WTC11 (cell line): ENCODE measurements around the gene CHRM2. TPM values are rescaled to one million over a fixed set of nuclear protein-coding genes. Genes with fewer than 3 reads are reported as not detected.

ENCODE experiments used
- ATAC-seq: fragments of 200-7000 bp; cut with Tn5 transposase; 2 replicates; pipeline ENCODE4 v1.10.0; 2021; ENCODE audit warnings: mild to moderate bottlenecking, moderate library complexity
- CTCF ChIA-PET: fragments of 300-600 bp; sonication (Branson Sonifier 250); formaldehyde crosslinking; loops from one replicate; lab custom pipeline; 2021; ENCODE audit warnings: antibody characterized with exemption; lab: Charles Lee
- POLR2A ChIA-PET: fragments of 350-600 bp; sonication (Branson Sonifier 250); formaldehyde crosslinking; loops from one replicate; lab custom pipeline; 2021; ENCODE audit warnings: antibody characterized with exemption; lab: Charles Lee
- DNase-seq: peaks from one replicate; pipeline ENCODE4 v3.0.0; 2021; ENCODE audit warnings: low spot score
- H3K27ac Mint-ChIP-seq: 2 replicates; pipeline ENCODE4 v1.8.0; 2021; ENCODE audit warnings: mixed read lengths
- H3K27me3 Mint-ChIP-seq: 2 replicates; pipeline ENCODE4 v1.8.0; 2021; ENCODE audit warnings: low read depth, mild to moderate bottlenecking, moderate library complexity, mixed read lengths
- H3K36me3 Mint-ChIP-seq: 2 replicates; pipeline ENCODE4 v1.8.0; 2021; ENCODE audit warnings: mixed read lengths
- H3K4me1 Mint-ChIP-seq: 2 replicates; pipeline ENCODE4 v1.8.0; 2022; ENCODE audit warnings: mixed read lengths
- H3K4me3 Mint-ChIP-seq: 2 replicates; pipeline ENCODE4 v1.8.0; 2021; ENCODE audit warnings: mild to moderate bottlenecking, moderate library complexity, mixed read lengths
- H3K9me3 Mint-ChIP-seq: 2 replicates; pipeline ENCODE4 v1.8.0; 2021; ENCODE audit warnings: mixed read lengths
- CTCF ChIP-seq: fragments of 200-600 bp; IDR thresholded peaks from 2 replicates; pipeline ENCODE4 v1.8.0; 2022; ENCODE audit warnings: antibody characterized with exemption
- E2F4 ChIP-seq: sonication (generic); formaldehyde crosslinking; IDR thresholded peaks from 2 replicates; pipeline ENCODE4 v1.8.1; 2022; ENCODE audit warnings: low read depth, mild to moderate bottlenecking, moderate library complexity, missing genetic modification reagents, borderline replicate concordance
- FOXP4 ChIP-seq: sonication (generic); formaldehyde crosslinking; IDR thresholded peaks from 2 replicates; pipeline ENCODE4 v1.8.0; 2022; ENCODE audit warnings: mild to moderate bottlenecking, missing genetic modification reagents
- IRF2 ChIP-seq: sonication (generic); formaldehyde crosslinking; IDR thresholded peaks from 2 replicates; pipeline ENCODE4 v1.8.0; 2022; ENCODE audit warnings: low read depth, missing genetic modification reagents, borderline replicate concordance
- OVOL2 ChIP-seq: fragments of 250-450 bp; sonication (Bioruptor Pico); IDR thresholded peaks from 2 replicates; pipeline ENCODE4 v1.9.0; 2021; ENCODE audit warnings: mild to moderate bottlenecking, borderline replicate concordance
- TEAD1 ChIP-seq: sonication (generic); formaldehyde crosslinking; IDR thresholded peaks from 2 replicates; pipeline ENCODE4 v1.8.0; 2022; ENCODE audit warnings: mild to moderate bottlenecking, missing genetic modification reagents
- USF2 ChIP-seq: sonication (generic); formaldehyde crosslinking; IDR thresholded peaks from 2 replicates; pipeline ENCODE4 v1.8.1; 2023; ENCODE audit warnings: mild to moderate bottlenecking, missing genetic modification reagents, moderate library complexity
- ZNF138 ChIP-seq: sonication (generic); formaldehyde crosslinking; conservative IDR thresholded peaks from 2 replicates; pipeline ENCODE4 v1.8.1; 2022; ENCODE audit warnings: mild to moderate bottlenecking, moderate library complexity, missing genetic modification reagents
- ZNF263 ChIP-seq: sonication (generic); formaldehyde crosslinking; IDR thresholded peaks from 2 replicates; pipeline ENCODE4 v1.8.1; 2022; ENCODE audit warnings: low read depth, mild to moderate bottlenecking, moderate library complexity, missing genetic modification reagents
- ZNF423 ChIP-seq: fragments of 250-450 bp; sonication (Bioruptor Pico); IDR thresholded peaks from 2 replicates; pipeline ENCODE4 v2.1.2; 2022; ENCODE audit warnings: mild to moderate bottlenecking, moderate library complexity
- total RNA-seq: library from RNA; stranded (reverse); gene quantifications from 3 replicates; pipeline ENCODE4 v1.2.3, GENCODE V29; 2021

Gene CHRM2
- total RNA-seq, 1 experiment from 2014 or later: 0.15 TPM

- TF ChIP-seq E2F4 (no peak), ZNF263 (CRISPR knock-in tag) (no peak), USF2 (no peak), ZNF138 (CRISPR knock-in tag) (no peak)
Observed at GRCh38 chr7:136869001-136869961, 829 bp downstream of the CHRM2 start (continued).

GRCh38 chr7:136869991-136870865 is 1.8 kb downstream of the CHRM2 start:
- H3K27me3 Mint-ChIP-seq: peaks cover 72% of the 10 kb centered on the region
- DNase-seq: peak; percentile 29
- POLR2A ChIA-PET: interaction anchor here (0.6 to 0.9 kb wide), 3 partner anchors 9 to 722 kb away, joined by 3 to 13 read pairs (median 3); no protein-coding TSS in a partner anchor
- H3K27ac Mint-ChIP-seq: no peak overlapping the region
- H3K4me1 Mint-ChIP-seq: peaks cover 32% of the 10 kb centered on the region
- CTCF ChIA-PET: interaction anchor here (1.0 to 1.8 kb wide), 5 partner anchors 10 to 755 kb away, joined by 3 to 5 read pairs (median 4); no protein-coding TSS in a partner anchor
- TF ChIP-seq ZNF263 (CRISPR knock-in tag) (no peak), TEAD1 (CRISPR knock-in tag) (0 out of 2 replicates have a peak, but pooled peaks have one; percentile 47)
- H3K4me3 Mint-ChIP-seq: peak overlapping the region; percentile 81
- no peaks in the 10 kb centered on the region for H3K36me3 Mint-ChIP-seq
- no peaks in the 10 kb centered on the region for H3K9me3 Mint-ChIP-seq
- peak; percentile 27 for ATAC-seq

GRCh38 chr7:136870866-136871487 is 2.5 kb downstream of the CHRM2 start:
- no peak overlapping the region for H3K27ac Mint-ChIP-seq
- TF ChIP-seq IRF2 (CRISPR knock-in tag): no peak
- TF ChIP-seq ZNF423 (CRISPR knock-in tag): peak; percentile 90
- peaks cover 72% of the 10 kb centered on the region for H3K27me3 Mint-ChIP-seq
- ChIA-PET CTCF (interaction anchor here (1.1 kb wide), 1 partner anchor 9 kb away, joined by 3 read pairs; no protein-coding TSS in a partner anchor), POLR2A (no interaction called here)
- H3K4me1 Mint-ChIP-seq: peaks cover 35% of the 10 kb centered on the region
- DNase-seq (peak; percentile 25), ATAC-seq (peak; percentile 17)
- H3K4me3 Mint-ChIP-seq: peak overlapping the region; percentile 81
- H3K36me3 Mint-ChIP-seq: no peaks in the 10 kb centered on the region
- no peaks in the 10 kb centered on the region for H3K9me3 Mint-ChIP-seq

- no peaks in the 10 kb centered on the region for H3K36me3 Mint-ChIP-seq
- POLR2A ChIA-PET: interaction anchor here (0.7 kb wide), 1 partner anchor 12 kb away, joined by 4 read pairs; no protein-coding TSS in a partner anchor
- TF ChIP-seq FOXP4 (CRISPR knock-in tag) (no peak), OVOL2 (CRISPR knock-in tag) (no peak), CTCF (peak; percentile 39; the same call in 1 of the 2 replicates)
- H3K4me3 Mint-ChIP-seq: no peak overlapping the region
- no peak for DNase-seq
- peaks cover 48% of the 10 kb centered on the region for H3K27me3 Mint-ChIP-seq
- no peak overlapping the region for H3K27ac Mint-ChIP-seq
- no peaks in the 10 kb centered on the region for H3K9me3 Mint-ChIP-seq
- ATAC-seq: peak; percentile 17; the same call in 1 of the 2 replicates
- CTCF ChIA-PET: interaction anchor here (0.5 to 2.5 kb wide), 28 partner anchors 8 to 1028 kb away, joined by 3 to 12 read pairs (median 4); no protein-coding TSS in a partner anchor
- peaks cover 54% of the 10 kb centered on the region for H3K4me1 Mint-ChIP-seq
Observed at GRCh38 chr7:136874393-136875032, 6.1 kb downstream of the CHRM2 start.
